Measurements from ENCODE around the gene KLHDC8A. TPM values are rescaled to one million over a fixed set of nuclear protein-coding genes. Genes with fewer than 3 reads are reported as not detected.

KLHDC8A gene
- total RNA-seq, 2 donors from 2014 or later, result 0.24 TPM; not detected in 1

DNA sequence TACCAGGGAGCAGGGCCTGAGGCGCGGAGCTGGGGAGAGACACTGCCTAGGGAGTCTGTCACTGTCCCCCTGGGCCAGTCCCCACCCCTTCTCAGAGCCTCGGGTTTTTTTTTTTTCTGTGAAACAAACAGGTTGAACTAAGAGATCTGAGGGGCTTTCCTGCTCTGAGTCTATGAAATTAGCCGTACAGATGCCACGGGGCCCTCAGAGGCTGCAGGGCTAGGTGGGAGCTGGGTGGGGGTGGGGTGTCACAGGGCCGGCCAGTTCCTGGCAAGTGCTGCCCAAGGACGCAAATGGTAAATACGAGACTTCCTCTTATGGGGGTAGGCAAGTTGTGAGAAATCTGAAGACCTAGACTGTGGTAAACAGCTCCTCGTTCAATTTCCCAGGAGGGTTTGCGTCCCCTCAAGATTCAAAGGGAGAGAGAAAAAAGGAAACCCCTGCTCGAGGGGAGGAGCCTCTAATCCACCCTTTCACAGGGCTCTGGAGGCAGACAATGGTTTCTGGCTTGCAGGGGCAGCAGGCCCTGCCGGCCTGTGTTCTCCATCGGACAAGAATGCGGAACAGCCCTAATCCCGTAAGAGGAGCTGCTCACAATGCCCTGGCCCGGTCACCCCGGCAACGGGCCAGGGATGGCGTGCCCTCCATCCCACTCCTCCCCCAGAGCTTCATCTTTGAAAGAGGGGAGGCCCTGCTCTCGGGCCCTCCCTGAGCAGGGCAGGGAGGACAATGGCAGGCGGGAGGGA, 43.0 kb downstream of the KLHDC8A start:
- peak overlapping the region; percentile 61 to 82 for H3K27ac ChIP-seq
- peak overlapping the region in 1 of 2 donors; percentile 21 for H3K4me3 ChIP-seq
- H3K4me1 ChIP-seq, result peaks cover 0 to 50% of the 10 kb centered on the region in 2 donors
- H3K9me3 ChIP-seq, result no peaks in the 10 kb centered on the region
- DNase-seq (ENCODE audit: low spot score), result peak; percentile 66
- no peaks in the 10 kb centered on the region for H3K27me3 ChIP-seq
- H3K36me3 ChIP-seq, result no peaks in the 10 kb centered on the region
- TF ChIP-seq, protein P1, sequence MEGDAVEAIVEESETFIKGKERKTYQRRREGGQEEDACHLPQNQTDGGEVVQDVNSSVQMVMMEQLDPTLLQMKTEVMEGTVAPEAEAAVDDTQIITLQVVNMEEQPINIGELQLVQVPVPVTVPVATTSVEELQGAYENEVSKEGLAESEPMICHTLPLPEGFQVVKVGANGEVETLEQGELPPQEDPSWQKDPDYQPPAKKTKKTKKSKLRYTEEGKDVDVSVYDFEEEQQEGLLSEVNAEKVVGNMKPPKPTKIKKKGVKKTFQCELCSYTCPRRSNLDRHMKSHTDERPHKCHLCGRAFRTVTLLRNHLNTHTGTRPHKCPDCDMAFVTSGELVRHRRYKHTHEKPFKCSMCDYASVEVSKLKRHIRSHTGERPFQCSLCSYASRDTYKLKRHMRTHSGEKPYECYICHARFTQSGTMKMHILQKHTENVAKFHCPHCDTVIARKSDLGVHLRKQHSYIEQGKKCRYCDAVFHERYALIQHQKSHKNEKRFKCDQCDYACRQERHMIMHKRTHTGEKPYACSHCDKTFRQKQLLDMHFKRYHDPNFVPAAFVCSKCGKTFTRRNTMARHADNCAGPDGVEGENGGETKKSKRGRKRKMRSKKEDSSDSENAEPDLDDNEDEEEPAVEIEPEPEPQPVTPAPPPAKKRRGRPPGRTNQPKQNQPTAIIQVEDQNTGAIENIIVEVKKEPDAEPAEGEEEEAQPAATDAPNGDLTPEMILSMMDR (IDR thresholded peaks at IDR 0.05), result no peak

DNA sequence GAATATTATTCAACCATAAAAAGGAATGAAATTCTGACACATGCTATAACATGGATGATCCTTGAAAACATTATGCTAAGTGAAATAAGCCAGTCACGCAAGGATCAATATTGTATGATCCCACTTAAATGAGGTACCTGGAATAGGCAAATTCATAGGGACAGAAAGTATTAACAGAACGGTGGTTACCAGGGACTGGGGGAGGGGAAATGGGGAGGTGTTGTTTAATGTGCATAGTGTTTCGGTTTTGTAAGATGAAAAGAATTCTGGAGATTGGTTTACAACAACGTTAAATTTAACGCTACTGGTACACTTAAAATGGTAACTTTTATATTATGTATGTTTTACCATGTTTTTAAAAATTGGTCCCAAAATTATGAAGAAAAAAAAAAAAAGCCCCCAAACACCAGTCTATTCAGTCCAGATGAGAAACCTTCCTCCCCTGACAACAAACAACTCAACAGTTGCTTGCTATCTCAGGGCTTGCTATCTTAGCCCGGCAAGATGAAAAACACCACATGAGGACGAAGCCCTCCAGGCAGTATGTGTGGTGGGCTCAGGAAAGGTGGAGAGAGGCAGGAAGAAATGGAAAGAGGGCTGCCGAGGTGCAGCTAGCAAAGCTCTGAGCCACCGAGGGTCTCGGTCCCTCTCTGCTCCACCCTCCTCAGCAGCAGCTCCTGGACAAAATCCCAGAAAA, 43.7 kb downstream of the KLHDC8A start:
- Histone ChIP-seq H3K4me1 (peaks cover 0 to 43% of the 10 kb centered on the region in 2 donors), H3K9me3 (no peaks in the 10 kb centered on the region), H3K36me3 (no peaks in the 10 kb centered on the region), H3K27me3 (no peaks in the 10 kb centered on the region), H3K4me3 (peak overlapping the region in 1 of 2 donors; percentile 21), H3K27ac (peak overlapping the region; percentile 61 to 82)
- DNase-seq (ENCODE audit: low spot score), result no peak
- TF ChIP-seq, protein P1 (IDR thresholded peaks at IDR 0.05), result no peak

DNA sequence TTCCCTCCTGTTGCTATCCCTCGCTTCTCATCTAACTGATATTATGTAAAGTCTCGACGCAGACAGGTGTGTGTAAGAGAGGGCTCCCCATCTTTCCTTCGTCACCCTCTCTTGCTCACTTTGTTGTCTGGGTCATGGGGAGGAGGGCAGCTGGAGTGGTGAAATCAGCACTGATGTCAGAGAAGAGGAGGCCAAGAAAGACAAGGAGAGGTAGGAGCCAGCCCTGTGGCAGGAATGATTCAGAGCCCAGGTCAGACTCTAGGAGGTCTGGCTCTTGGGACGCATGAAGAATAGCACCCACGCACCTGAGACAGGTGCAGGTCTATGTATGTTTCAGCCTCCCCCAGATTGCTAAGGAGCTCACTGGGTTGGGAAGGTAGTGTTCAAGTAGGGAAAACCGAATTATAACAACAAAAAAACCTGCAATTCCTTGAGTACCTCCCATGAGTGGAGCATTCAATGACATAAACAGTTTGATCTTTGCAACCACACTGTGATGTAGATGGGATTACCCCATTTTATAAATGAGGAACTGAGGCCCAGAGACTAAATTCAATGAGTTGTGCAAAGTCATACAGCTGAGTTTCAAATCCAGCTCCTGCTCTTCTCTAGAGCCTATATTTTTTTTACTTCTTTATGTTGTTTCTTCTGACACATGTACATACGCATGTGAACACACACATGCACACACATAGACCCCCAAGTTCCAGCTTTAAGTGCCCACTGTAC, 45.6 kb downstream of the KLHDC8A start:
- Histone ChIP-seq H3K27me3 (no peaks in the 10 kb centered on the region), H3K4me1 (peaks cover 0 to 24% of the 10 kb centered on the region in 2 donors), H3K27ac (no peak overlapping the region), H3K9me3 (no peaks in the 10 kb centered on the region), H3K4me3 (no peak overlapping the region), H3K36me3 (no peaks in the 10 kb centered on the region)
- TF ChIP-seq, protein P1 (IDR thresholded peaks at IDR 0.05), result no peak
- no peak for DNase-seq (ENCODE audit: low spot score)

DNA sequence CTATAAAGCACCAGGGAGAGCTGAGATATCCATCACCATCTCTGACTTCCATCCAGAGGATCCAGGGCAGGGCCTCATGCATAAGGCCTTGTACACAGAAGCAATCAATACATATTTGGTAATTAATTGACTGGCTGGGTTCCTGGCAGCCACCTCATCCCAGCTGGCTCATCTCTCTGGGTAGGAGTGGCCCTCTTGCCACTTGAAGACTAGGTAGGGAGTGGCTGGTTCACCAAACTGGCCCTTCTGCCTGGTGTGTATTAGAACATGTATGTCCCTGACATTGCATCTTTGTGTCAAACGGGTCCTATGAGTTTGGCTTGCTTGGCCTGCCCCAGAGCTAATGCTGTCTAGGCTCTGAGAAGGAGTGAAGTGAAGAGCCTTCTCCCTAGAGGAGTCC, 47.0 kb downstream of the KLHDC8A start:
- no peak for DNase-seq (ENCODE audit: low spot score)
- TF ChIP-seq, protein P1 (IDR thresholded peaks at IDR 0.05), result no peak
- Histone ChIP-seq H3K36me3 (no peaks in the 10 kb centered on the region), H3K9me3 (no peaks in the 10 kb centered on the region), H3K27me3 (no peaks in the 10 kb centered on the region), H3K27ac (no peak overlapping the region), H3K4me3 (no peak overlapping the region), H3K4me1 (peaks cover 0 to 18% of the 10 kb centered on the region in 2 donors)

DNA sequence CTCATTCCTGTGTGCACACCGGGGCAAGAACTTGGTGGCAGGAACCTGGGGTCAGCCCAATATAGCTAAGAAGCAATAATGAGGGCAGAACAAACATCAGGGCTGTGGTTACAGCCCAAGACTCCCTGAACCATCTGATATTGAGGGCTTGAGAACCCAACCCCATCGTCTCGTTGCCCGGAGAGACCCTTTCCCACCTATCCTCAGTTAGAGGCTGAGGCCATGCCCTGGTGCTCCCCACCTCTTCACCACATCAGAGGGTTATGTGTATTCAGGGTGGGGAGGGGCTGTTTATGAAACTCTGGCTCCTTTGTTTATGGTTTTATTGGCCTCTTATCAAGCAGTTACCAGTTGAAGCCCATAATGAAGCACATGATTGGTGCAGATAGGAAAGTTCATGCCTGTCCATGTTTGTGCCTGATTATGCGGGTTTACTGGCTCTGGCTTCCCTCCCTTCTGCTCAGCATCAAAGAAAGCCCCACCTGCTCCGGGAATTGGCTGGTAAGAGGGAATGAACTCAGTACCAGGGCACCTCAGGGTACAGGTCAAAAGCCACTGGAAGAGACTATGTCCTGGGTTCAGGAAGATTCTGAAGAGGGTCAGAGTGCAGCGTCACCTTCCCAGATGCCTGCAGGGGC, 49.7 kb downstream of the KLHDC8A start:
- Histone ChIP-seq H3K27me3 (no peaks in the 10 kb centered on the region), H3K9me3 (no peaks in the 10 kb centered on the region), H3K36me3 (peaks cover 14% of the 10 kb centered on the region), H3K4me3 (no peak overlapping the region), H3K27ac (no peak overlapping the region), H3K4me1 (no peaks in the 10 kb centered on the region)
- no peak for DNase-seq (ENCODE audit: low spot score)
- TF ChIP-seq, protein P1 (IDR thresholded peaks at IDR 0.05), result no peak

All from right atrium auricular region (tissue), 2 donors.